Osteocyte (in vitro differentiated cells): ENCODE results near the gene LAMC2. TPM values are rescaled to one million over a fixed set of nuclear protein-coding genes. Genes with fewer than 3 reads are reported as not detected.
A peak's percentile ranks its signal among the peaks of the same experiment; 100 is the strongest.

ENCODE experiments used
- DNase-seq: peaks from one replicate; pipeline ENCODE4 v3.0.0; 2021; ENCODE audit warnings: mixed read lengths; ENCODE audit not compliant: unreplicated experiment; ENCODE audit errors: extremely low spot score
- H3K27ac Mint-ChIP-seq: one replicate; pipeline ENCODE4 v1.8.0; 2021; ENCODE audit warnings: mild to moderate bottlenecking, mixed read lengths; ENCODE audit not compliant: unreplicated experiment
- H3K27me3 Mint-ChIP-seq: one replicate; pipeline ENCODE4 v1.8.0; 2021; ENCODE audit warnings: mixed read lengths; ENCODE audit not compliant: unreplicated experiment
- H3K36me3 Mint-ChIP-seq: one replicate; pipeline ENCODE4 v1.8.0; 2021; ENCODE audit warnings: mixed read lengths; ENCODE audit not compliant: unreplicated experiment
- H3K4me1 Mint-ChIP-seq: one replicate; pipeline ENCODE4 v1.8.0; 2021; ENCODE audit warnings: mixed read lengths; ENCODE audit not compliant: unreplicated experiment
- H3K4me3 Mint-ChIP-seq: one replicate; pipeline ENCODE4 v1.8.0; 2021; ENCODE audit warnings: mild to moderate bottlenecking, moderate library complexity, mixed read lengths; ENCODE audit not compliant: unreplicated experiment
- H3K9me3 Mint-ChIP-seq: one replicate; pipeline ENCODE4 v1.8.0; 2021; ENCODE audit warnings: mixed read lengths; ENCODE audit not compliant: unreplicated experiment
- total RNA-seq: library from RNA; stranded (reverse); gene quantifications from 2 replicates; pipeline ENCODE4 v1.2.1, GENCODE V29; 2021
- TF ChIP-seq, protein P1 (sequence below): fragments of 200-600 bp; sonication (generic); IDR thresholded peaks from 2 replicates; pipeline ENCODE4 v1.5.0; 2021; ENCODE audit warnings: antibody characterized with exemption, mild to moderate bottlenecking, moderate library complexity

LAMC2 gene
- total RNA-seq, 1 donor from 2014 or later, result 3.5 TPM

DNA sequence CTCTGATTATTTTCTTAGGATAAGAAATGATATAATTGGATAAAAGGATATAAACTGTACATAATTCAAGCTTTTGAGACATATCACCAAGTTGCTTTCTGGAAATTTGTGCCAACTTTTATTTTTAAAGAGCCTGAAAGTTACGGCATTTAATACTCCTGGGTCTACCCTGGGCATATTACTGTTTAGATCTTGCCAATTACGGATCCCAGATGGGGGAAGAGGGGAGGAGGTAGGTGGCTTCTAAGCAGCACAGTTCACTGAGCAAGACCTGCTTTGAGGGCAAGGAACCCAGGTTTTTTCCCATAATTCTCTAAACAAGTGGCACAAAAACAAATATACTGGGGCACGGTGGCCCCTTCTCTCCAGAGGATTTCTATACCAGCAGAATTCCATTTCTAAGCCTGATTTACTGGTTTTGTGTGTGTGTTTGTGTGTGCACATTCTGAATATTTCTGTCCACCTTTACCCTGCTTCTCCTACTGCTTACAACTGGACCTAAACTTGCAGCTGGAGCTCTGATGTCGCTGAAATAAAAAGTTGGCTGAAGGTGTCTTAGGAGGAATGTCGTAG is 76.7 kb downstream of the LAMC2 start:
- H3K4me3 Mint-ChIP-seq, result no peak overlapping the region
- H3K27me3 Mint-ChIP-seq, result no peaks in the 10 kb centered on the region
- no peak overlapping the region for H3K27ac Mint-ChIP-seq

DNA sequence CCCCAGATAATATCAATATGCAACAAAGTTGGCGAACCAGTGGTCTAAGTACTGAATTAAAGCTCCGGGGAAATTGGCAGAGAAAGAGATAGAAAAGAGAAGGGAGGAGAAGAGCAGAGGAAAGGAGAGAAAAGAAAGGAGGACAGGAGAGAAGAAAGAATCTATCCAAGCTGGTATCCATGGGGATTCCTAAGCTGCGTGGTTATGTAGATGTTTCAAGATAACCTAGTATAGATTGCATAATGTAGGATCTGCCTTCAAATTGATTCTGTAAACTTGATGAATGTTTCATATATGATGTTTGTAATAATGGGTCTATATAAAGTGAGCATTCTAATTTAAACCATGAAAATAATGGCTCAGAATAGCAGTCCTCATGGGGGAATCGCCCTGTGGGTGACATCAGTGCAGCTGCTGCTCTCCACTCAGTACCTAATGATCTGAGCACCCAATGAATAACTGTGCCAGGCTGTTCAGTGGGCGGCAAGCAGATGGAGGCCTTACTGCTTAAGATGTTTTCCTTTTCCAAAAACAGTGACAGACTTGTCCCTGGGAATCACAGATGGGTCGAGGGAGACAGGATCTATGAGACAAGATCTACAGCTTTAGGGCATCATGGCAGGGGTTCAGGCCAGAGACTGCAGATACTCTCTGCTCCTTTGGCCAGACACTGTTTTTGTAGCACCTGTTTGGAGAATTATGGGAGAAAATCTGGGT is 78.0 kb downstream of the LAMC2 start:
- H3K27me3 Mint-ChIP-seq, result no peaks in the 10 kb centered on the region
- no peaks in the 10 kb centered on the region for H3K9me3 Mint-ChIP-seq
- H3K36me3 Mint-ChIP-seq, result no peaks in the 10 kb centered on the region
- H3K4me3 Mint-ChIP-seq, result no peak overlapping the region
- no peak overlapping the region for H3K27ac Mint-ChIP-seq
- no peak for DNase-seq
- peaks cover 10% of the 10 kb centered on the region for H3K4me1 Mint-ChIP-seq
- TF ChIP-seq, protein P1, sequence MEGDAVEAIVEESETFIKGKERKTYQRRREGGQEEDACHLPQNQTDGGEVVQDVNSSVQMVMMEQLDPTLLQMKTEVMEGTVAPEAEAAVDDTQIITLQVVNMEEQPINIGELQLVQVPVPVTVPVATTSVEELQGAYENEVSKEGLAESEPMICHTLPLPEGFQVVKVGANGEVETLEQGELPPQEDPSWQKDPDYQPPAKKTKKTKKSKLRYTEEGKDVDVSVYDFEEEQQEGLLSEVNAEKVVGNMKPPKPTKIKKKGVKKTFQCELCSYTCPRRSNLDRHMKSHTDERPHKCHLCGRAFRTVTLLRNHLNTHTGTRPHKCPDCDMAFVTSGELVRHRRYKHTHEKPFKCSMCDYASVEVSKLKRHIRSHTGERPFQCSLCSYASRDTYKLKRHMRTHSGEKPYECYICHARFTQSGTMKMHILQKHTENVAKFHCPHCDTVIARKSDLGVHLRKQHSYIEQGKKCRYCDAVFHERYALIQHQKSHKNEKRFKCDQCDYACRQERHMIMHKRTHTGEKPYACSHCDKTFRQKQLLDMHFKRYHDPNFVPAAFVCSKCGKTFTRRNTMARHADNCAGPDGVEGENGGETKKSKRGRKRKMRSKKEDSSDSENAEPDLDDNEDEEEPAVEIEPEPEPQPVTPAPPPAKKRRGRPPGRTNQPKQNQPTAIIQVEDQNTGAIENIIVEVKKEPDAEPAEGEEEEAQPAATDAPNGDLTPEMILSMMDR, result no peak

More for the DNA sequence above, 76.7 kb downstream of the LAMC2 start:
- Mint-ChIP-seq H3K9me3 (no peaks in the 10 kb centered on the region), H3K4me1 (peaks cover under 1% of the 10 kb centered on the region), H3K36me3 (no peaks in the 10 kb centered on the region)
- DNase-seq, result no peak
- TF ChIP-seq, protein P1, result no peak

DNA sequence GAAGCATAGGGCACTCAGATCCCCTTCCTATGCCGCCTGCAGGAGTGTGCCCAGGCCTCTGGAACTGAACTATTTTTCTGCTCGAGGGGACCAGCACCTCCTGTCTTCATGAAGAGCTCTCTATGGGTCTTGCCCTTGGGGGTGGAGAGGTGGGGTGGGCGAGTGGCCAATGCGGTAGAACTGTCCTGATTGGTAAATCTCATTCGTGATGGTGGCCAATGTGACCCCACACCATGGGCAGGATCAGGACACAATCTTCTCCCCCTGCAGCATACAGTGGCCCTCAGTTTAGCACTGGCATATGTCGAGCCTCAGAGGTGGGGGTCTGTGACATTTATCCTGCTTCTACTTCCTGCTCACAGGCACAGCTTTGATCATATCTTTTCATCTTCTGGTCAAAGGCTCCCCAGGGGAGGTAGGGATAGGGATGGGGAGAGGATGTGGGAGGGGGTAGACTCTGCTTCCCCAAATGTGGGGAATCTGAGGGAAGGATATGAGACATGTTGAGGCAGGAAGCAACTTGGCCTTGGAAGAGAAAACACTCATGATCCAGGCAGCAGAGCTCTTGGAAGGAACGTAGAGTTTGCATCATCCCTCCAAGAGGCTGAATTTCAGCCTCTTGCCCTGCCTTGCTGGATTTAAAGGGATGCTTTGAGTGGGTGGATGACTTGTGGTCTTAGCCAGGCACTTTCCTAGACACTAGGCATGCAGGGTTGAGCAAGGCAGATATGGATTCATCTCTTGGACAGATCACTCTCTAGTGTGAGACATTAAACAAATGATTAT is 81.8 kb downstream of the LAMC2 start:
- Mint-ChIP-seq H3K4me1 (peaks cover 41% of the 10 kb centered on the region), H3K9me3 (no peaks in the 10 kb centered on the region), H3K27me3 (no peaks in the 10 kb centered on the region), H3K27ac (peak overlapping the region; percentile 23), H3K4me3 (no peak overlapping the region), H3K36me3 (no peaks in the 10 kb centered on the region)
- TF ChIP-seq, protein P1, result no peak
- DNase-seq, result no peak

DNA sequence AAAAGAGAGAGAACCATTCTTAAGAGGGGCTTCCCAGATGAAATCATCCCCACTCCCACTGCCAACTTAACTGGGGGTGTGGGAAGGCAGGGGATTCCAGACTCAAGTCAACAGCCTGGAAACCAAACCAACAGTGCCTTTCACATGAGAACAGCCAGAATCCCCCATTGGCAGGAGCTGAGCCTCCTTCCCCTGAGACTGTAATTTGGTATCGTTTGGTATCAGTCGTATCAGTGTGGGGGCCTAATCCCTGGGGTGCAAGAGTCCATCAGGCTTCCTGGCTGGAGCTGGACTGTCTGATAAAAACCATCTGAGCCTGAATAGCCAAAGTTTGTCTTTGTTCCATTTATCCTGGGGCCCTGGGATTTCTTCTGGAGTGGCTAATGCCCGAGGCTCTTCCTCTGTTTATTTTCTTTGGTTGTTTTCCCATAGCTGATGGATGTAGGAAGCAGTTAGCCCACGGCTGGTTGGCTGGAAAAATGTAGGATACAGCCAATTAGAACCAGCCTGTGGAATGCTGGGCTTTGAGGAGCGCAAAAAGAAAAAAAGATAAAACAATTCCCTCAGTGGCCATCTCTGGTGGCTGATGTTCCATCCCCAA is 84.6 kb downstream of the LAMC2 start:
- peaks cover 52% of the 10 kb centered on the region for H3K4me1 Mint-ChIP-seq
- TF ChIP-seq, protein P1, result no peak
- peak overlapping the region; percentile 14 for H3K4me3 Mint-ChIP-seq
- peak overlapping the region; percentile 69 for H3K27ac Mint-ChIP-seq
- DNase-seq, result no peak
- no peaks in the 10 kb centered on the region for H3K36me3 Mint-ChIP-seq
- no peaks in the 10 kb centered on the region for H3K9me3 Mint-ChIP-seq
- no peaks in the 10 kb centered on the region for H3K27me3 Mint-ChIP-seq
